ENCODE measurements around the gene MXD4. TPM values are rescaled to one million over a fixed set of nuclear protein-coding genes. Genes with fewer than 3 reads are reported as not detected.
A peak's percentile ranks its signal among the peaks of the same experiment; 100 is the strongest.

The MXD4 gene
- total and polyA plus RNA-seq, 12 donors = 13.9 to 245 (median 96.4) TPM

DNA sequence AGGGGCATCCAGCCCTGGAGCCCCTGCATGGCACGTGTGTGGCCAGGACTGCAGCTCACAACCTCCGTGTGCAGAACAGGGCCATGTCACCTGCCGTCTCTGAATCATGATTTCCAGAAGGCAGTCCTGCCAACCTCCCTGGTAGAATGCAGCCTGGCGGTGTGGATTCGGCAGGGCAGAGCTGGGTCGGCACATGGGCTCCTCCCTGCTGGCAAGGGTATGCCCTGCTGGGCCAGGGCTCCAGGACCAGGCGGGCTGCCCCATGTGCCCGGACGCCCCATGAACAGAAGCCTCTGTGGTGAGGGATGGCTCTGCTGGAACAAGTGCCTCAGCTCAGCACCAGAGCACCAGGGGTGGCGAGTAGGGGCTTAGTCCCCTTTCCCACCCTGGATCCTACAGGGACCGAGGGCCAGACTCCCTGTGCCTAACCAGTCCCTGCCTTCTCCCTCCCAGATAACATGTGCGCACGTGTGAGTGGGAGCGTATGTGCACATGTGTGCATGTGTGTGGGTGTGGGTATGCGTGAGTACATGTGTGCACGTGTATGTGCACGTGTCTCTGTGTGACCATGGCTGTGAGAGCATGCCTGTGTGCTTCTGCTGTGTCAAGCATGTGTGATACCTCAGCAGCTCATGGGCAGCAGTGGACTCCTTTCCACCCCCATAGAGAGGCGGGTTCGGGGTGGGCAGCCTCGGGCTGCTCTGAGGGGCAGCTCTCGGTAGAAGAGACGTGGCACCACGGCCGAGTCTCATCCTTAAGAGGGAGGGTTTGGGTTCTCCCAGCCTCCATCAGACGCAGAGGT lies 10.3 kb upstream of the MXD4 start:
- WGBS, 4 donors = 83 to 96% (median 85%) methylated on average over 6 to 25 of the region's 25 CpGs
- no peak for TF ChIP-seq POLR2A (IDR thresholded peaks at IDR 0.05)
- TF ChIP-seq, protein P1, sequence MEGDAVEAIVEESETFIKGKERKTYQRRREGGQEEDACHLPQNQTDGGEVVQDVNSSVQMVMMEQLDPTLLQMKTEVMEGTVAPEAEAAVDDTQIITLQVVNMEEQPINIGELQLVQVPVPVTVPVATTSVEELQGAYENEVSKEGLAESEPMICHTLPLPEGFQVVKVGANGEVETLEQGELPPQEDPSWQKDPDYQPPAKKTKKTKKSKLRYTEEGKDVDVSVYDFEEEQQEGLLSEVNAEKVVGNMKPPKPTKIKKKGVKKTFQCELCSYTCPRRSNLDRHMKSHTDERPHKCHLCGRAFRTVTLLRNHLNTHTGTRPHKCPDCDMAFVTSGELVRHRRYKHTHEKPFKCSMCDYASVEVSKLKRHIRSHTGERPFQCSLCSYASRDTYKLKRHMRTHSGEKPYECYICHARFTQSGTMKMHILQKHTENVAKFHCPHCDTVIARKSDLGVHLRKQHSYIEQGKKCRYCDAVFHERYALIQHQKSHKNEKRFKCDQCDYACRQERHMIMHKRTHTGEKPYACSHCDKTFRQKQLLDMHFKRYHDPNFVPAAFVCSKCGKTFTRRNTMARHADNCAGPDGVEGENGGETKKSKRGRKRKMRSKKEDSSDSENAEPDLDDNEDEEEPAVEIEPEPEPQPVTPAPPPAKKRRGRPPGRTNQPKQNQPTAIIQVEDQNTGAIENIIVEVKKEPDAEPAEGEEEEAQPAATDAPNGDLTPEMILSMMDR (IDR thresholded peaks at IDR 0.05) = no peak
- H3K36me3 ChIP-seq (replicated peaks in 1 of 2) = no peaks in the 10 kb centered on the region
- H3K27ac ChIP-seq = peak overlapping the region in 1 of 5 donors; percentile 62
- peak in 4 of 7 donors; percentile 47 to 86 (median 65) for DNase-seq
- intact Hi-C loops (cut with DNase I) = no loop called here
- peaks cover 0 to 8% of the 10 kb centered on the region in 2 donors for H3K4me1 ChIP-seq (replicated peaks in 1 of 2)
- no peaks in the 10 kb centered on the region for H3K27me3 ChIP-seq
- no peak overlapping the region for H3K4me3 ChIP-seq
- no peaks in the 10 kb centered on the region for H3K9me3 ChIP-seq (replicated peaks in 1 of 3)

- Histone ChIP-seq H3K4me1 (replicated peaks in 1 of 2) (peaks cover 2 to 12% of the 10 kb centered on the region in 2 donors), H3K36me3 (replicated peaks in 1 of 2) (no peaks in the 10 kb centered on the region), H3K27ac (peak overlapping the region in 1 of 5 donors; percentile 62), H3K27me3 (no peaks in the 10 kb centered on the region), H3K9me3 (replicated peaks in 1 of 3) (no peaks in the 10 kb centered on the region), H3K4me3 (no peak overlapping the region)
- DNase-seq = peak in 5 of 7 donors; percentile 57 to 83 (median 70)
- TF ChIP-seq, protein P1 (IDR thresholded peaks at IDR 0.05) = no peak
- TF ChIP-seq POLR2A (IDR thresholded peaks at IDR 0.05) = no peak
- intact Hi-C loops (cut with DNase I) = no loop called here
- 56 to 83% (median 67%) methylated on average over 9 to 27 of the region's 27 CpGs for WGBS, 4 donors
Measured at GRCh38 chr4:2271279-2272025, 9.5 kb upstream of the MXD4 start.

DNA sequence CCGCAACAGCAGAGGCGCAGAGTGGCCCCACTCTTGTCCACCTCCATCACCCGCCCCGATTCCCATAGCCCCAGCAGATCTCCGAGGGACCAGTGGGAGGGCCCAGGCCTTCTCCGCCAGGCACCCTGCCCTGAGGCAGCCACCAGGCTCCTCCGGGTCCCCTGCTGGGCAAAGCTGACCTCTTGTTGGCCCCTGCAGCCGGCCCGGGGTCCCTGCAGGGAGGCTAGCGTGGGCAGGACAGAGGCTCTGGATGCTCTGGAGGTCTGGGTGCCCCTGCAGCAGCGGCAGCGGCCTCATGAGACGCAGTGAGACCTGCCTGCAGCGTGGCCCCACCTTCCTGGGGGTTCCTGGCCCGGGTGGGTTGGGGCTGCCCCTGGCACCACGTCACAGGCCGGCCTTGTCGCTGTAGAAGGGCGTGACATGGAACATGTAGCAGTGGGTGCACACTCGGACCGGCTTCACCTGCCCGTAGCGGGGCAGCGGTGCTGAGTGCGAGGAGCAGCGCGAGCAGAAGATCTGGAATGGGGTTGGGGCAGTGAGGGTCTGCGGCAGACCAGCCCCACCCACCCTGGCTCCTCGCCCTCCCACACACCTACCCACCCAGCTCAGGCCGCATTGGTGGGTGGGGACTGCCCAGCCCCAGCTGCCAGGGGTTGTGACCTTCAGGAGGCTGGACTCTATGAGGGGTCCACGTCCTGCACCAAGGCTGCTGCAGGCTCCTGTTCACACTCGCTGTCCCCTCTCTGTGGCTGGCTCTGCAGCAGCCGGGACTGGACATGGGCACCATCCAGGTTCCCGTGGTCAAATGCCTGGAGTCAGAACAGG lies 8.6 kb upstream of the MXD4 start:
- DNase-seq = peak in 1 of 7 donors; percentile 7
- H3K4me1 ChIP-seq (replicated peaks in 1 of 2) = peaks cover 10 to 21% of the 10 kb centered on the region in 2 donors
- H3K27me3 ChIP-seq = no peaks in the 10 kb centered on the region
- H3K27ac ChIP-seq = no peak overlapping the region
- 89 to 93% (median 91%) methylated on average over 23 to 34 of the region's 34 CpGs for WGBS, 4 donors
- H3K4me3 ChIP-seq = no peak overlapping the region
- TF ChIP-seq, protein P1 (IDR thresholded peaks at IDR 0.05) = no peak
- TF ChIP-seq POLR2A (IDR thresholded peaks at IDR 0.05) = no peak
- no peaks in the 10 kb centered on the region for H3K36me3 ChIP-seq (replicated peaks in 1 of 2)
- intact Hi-C loops (cut with DNase I) = no loop called here
- H3K9me3 ChIP-seq (replicated peaks in 1 of 3) = no peaks in the 10 kb centered on the region

Data from adrenal gland (tissue), 12 donors.